WI38 (cell line): Measurements from ENCODE around the gene ZBP1.

ENCODE experiments used
- H3K4me3 ChIP-seq: 2 replicates; pipeline ENCODE4 v1.5.1; 2011; ENCODE audit warnings: low read depth, mild to moderate bottlenecking, control low read depth, low read length
- CTCF ChIP-seq: IDR thresholded peaks from 2 replicates; pipeline ENCODE4 v1.5.1; 2012; ENCODE audit warnings: low read depth, mild to moderate bottlenecking, control low read depth, low read length

The ZBP1 gene

DNA sequence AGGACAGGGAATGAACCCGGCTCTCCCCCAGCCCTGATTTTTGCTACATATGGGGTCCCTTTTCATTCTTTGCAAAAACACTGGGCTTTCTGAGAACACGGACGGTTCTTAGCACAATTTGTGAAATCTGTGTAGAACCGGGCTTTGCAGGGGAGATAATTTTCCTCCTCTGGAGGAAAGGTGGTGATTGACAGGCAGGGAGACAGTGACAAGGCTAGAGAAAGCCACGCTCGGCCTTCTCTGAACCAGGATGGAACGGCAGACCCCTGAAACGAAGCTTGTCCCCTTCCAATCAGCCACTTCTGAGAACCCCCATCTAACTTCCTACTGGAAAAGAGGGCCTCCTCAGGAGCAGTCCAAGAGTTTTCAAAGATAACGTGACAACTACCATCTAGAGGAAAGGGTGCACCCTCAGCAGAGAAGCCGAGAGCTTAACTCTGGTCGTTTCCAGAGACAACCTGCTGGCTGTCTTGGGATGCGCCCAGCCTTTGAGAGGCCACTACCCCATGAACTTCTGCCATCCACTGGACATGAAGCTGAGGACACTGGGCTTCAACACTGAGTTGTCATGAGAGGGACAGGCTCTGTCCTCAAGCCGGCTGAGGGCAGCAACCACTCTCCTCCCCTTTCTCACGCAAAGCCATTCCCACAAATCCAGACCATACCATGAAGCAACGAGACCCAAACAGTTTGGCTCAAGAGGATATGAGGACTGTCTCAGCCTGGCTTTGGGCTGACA is 28.8 kb upstream of the ZBP1 start:
- no peak for TF ChIP-seq CTCF

DNA sequence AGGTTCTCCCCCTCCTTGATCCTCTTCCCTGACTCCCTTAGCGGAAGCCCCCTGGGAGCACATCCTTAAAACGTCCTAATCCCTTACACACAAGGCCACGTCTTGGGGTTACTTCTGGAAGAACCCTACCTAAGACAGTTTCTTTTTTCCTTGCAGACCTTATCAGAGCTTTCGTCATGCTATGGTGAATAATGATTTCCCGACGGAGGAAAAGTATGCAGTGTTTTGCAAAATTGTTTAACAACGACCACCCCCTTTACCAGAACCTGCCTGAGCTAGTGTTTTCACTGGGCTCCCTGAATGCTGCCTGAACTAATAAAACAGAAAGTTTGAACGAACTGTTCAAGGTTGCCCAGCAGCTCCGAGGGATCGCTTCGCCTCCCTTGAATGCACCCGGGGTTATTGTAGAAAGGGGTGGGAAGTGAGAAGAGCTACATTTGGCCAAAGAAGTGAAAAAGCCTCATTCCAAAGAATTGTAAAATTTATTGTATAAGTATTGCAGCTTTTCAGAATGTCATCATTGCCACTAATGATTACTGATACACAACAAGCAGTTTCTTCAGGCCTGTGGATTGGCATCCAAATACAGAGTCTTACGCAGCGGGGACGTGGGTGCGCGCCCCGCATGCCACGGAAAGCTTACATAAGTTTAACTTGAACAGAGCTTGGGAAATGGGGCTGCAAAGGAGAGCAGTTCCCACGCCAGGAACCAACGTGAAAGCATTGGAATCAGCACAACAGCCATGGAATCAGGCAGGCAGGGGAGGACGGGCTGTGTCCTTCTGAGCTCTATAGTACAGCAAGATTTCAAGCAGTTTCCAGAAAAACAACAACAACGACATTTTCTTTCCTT is 27.9 kb upstream of the ZBP1 start:
- no peak for TF ChIP-seq CTCF
- no peak overlapping the region for H3K4me3 ChIP-seq

More for the DNA sequence above, 28.8 kb upstream of the ZBP1 start:
- no peak overlapping the region for H3K4me3 ChIP-seq

DNA sequence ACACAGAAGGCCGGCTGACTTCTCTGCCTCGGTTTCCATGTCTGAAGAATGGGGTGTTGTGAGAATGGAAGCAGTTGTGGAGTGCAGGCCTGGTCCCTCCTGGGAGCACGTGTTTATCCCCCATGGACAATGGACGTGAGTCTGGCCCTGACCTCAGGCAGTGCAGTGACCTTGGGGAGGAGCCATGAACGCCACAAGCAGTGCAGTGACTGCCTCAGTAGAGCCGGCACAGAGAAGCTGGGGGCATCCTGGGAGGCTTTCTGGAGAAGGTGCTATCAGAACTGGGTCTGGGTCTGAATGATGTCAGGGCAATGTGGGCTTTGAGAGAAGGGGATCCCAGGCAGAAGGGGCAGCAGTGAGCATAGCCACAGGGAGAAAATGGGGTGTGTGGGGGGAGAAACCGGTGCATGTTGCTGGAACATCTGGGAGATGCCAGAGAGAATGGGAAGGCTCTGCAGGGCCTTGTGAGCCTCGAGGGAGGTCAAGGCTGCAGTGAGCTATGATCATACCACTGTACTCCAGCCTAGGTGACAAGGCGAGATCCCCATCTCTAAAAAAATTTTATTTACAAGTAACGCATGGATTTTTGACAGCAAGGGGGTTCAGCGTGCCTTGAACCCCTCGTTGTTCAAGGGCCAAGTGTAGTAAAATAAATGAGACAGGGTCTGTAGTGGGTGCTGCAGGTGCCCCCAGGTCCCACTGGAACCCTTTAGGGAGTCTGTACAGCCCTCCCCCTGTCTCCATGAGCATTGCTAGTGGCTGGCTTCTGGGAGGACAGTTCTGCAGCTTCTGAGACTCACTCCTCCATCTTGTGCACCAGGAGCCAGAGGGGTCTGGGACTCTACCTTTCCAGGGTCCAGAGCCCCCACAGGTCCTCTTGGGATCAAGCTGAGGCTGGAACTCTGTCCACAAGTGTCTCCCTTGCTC is 27.0 kb upstream of the ZBP1 start:
- TF ChIP-seq CTCF, result no peak
- H3K4me3 ChIP-seq, result no peak overlapping the region

DNA sequence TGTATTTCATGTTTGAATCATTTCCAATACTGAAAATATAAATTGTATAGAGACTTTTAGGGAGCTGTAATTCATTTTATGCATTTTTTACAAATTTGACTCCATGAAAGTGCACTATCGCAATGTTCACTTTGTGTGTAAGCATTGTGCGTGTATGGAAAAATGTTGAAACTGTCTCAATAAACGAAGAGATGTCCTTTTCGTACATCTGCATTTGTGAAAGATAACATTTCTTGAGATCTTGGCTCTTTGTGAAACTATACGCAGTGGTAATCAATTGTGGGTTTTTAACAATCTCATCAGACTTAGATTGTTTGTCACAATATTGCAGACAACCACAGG is 18.6 kb upstream of the ZBP1 start:
- H3K4me3 ChIP-seq, result no peak overlapping the region
- TF ChIP-seq CTCF, result no peak

GRCh38 chr20:57638173-57638894 is 18.1 kb upstream of the ZBP1 start:
- no peak overlapping the region for H3K4me3 ChIP-seq
- TF ChIP-seq CTCF, result no peak

DNA sequence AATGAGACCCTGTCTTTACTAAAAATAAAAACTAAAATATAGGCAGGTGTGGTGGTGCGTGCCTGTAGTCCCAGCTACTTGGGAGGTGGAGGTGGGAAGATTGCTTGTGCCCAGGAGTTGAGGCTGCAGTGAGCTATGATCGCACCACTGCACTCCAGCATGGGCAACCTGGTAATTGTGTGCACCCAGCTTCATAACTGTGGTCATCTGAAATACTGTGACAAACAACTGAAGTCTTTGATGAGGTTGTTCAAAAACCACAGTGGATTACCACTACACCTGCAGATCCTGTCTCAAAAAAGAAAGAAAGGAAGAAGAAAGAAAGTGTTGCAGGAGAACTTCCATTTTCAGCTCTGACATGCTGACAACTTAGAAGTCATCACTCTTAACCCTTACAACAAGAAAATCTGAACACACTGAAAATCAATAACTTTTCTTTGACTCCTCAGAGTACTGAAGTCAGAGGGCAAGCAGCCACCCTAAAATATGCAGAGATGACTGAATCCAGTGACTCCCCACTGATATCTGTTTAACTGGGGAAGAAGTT is 13.8 kb upstream of the ZBP1 start:
- H3K4me3 ChIP-seq, result no peak overlapping the region
- TF ChIP-seq CTCF, result no peak
